Pancreas (tissue), 10 donors: ENCODE results near the gene WDPCP. TPM values are rescaled to one million over a fixed set of nuclear protein-coding genes. Genes with fewer than 3 reads are reported as not detected.

Experiments used
- ATAC-seq, 4 donors: fragments of 200-7000 bp; cut with Tn5 transposase; one replicate each; pipeline versions ENCODE4 v1.8.0 to v1.9.1; 2020; ENCODE audit warnings: mild to moderate bottlenecking in 4 of 4, moderate library complexity in 4 of 4
- DNase-seq, 6 donors: peaks; one replicate each; pipeline ENCODE4 v3.0.0-alpha.2; 2020
- FAIRE-seq: peaks from 2 replicates; lab custom pipeline; 2012; peaks lifted over from hg19 to GRCh38; lab: Jason Lieb, UNC
- H3K27ac ChIP-seq, 4 donors: fragments of 200-600 bp; sonication (generic); 1 replicate in 3 of 4; 2 replicates in 1 of 4; pipeline versions ENCODE4 v1.5.0 to v1.8.0; 2020
- H3K27me3 ChIP-seq, 4 donors: fragments of 200-600 bp; one replicate each; pipeline ENCODE4 v1.8.0; 2021
- H3K36me3 ChIP-seq, 3 donors: fragments of 200-600 bp; sonication (generic) in 1 of 3; one replicate each; pipeline versions ENCODE4 v1.5.0 to v1.8.0; 2020 to 2021
- H3K4me1 ChIP-seq, 3 donors: fragments of 200-600 bp; one replicate each; pipeline ENCODE4 v1.8.0; 2021
- H3K4me3 ChIP-seq, 4 donors: fragments of 200-600 bp; sonication (generic) in 2 of 4; one replicate each; pipeline versions ENCODE4 v1.5.0 to v1.8.0; 2020 to 2021
- H3K9me3 ChIP-seq, 4 donors: fragments of 200-600 bp; one replicate each; pipeline ENCODE4 v1.8.0; 2021
- CTCF ChIP-seq, 4 donors: fragments of 200-600 bp; sonication (generic) in 3 of 4; IDR thresholded peaks; one replicate each; pipeline versions ENCODE4 v1.5.0 to v1.8.0; 2021; ENCODE audit warnings: antibody characterized with exemption in 4 of 4
- WGBS, 2 donors: extraction: QIAGEN DNeasy Blood & Tissue Kit; methylation state at CpG; one replicate each; pipeline ENCODE4 v1.1.7; 2013; 5-methylcytosine and 5-hydroxymethylcytosine counted together
- intact Hi-C, 3 donors: fragments of 100-400 bp; cut with DNase I; formaldehyde crosslinking; loops; one replicate each; pipeline versions ENCODE4 v1.11.1 to v1.14.2; 2022
- polyA plus RNA-seq, 2 donors: library from polyadenylated mRNA; stranded (reverse); fragments of 200-250 nt; gene quantifications; one replicate each; pipeline ENCODE4 v1.2.3, GENCODE V29; 2013
- total RNA-seq, 6 donors: library from RNA; stranded (reverse); fragmentation: NEBNext Ultra II Directional in 4 of 6; extraction: Animal tissue kit (Norgen Biotek cat#: 25700) in 4 of 6; gene quantifications; one replicate each; pipeline versions ENCODE4 v1.2.1 to v1.2.4, GENCODE V29; 2021 to 2023
- donor health status: healthy with polysubstance abuse.
- donor health status: DM: no; HTN: no; CAD: no; lungs with moderate emphysema.
- donor health status: DM: no; HTN: no; CAD: no.
- donor health status: control.
- donor health status: control.
- donor health status: Bipolar disorder and iron deficiency.
- donor health status: DM: yes; HTN: yes; CAD: no.
- donor health status: DM: no; HTN: no; CAD: no.
- donor health status: DM: no; HTN: no; CAD: no.
- donor health status: DM: yes; HTN: yes; CAD: no.

Gene WDPCP
- total and polyA plus RNA-seq, 8 donors = 1.9 to 6.1 (median 4.2) TPM

GRCh38 chr2:63438181-63438580 lies 150.1 kb downstream of the WDPCP start:
- no peaks in the 10 kb centered on the region for H3K9me3 ChIP-seq
- peaks cover 0 to 6% (median 0%) of the 10 kb centered on the region in 3 donors for H3K4me1 ChIP-seq
- FAIRE-seq (no peak), ATAC-seq (no peak), DNase-seq (no peak)
- H3K36me3 ChIP-seq = no peaks in the 10 kb centered on the region
- no peak for TF ChIP-seq CTCF (IDR thresholded peaks at IDR 0.05)
- H3K27ac ChIP-seq = no peak overlapping the region
- no peaks in the 10 kb centered on the region for H3K27me3 ChIP-seq
- WGBS, 2 donors = 86% methylated on average over 1 of the region's 1 CpG
- intact Hi-C loops = no loop called here
- H3K4me3 ChIP-seq = no peak overlapping the region

GRCh38 chr2:63436488-63436887 lies 151.8 kb downstream of the WDPCP start:
- Histone ChIP-seq H3K4me1 (peaks cover 0 to 6% (median 0%) of the 10 kb centered on the region in 3 donors), H3K27me3 (no peaks in the 10 kb centered on the region), H3K36me3 (no peaks in the 10 kb centered on the region), H3K27ac (no peak overlapping the region), H3K9me3 (no peaks in the 10 kb centered on the region), H3K4me3 (no peak overlapping the region)
- intact Hi-C loops = no loop called here
- TF ChIP-seq CTCF (IDR thresholded peaks at IDR 0.05) = no peak
- no peak for ATAC-seq
- FAIRE-seq = no peak
- no peak for DNase-seq

GRCh38 chr2:63435070-63435469 lies 153.2 kb downstream of the WDPCP start:
- FAIRE-seq = no peak
- DNase-seq = no peak
- no peak overlapping the region for H3K4me3 ChIP-seq
- intact Hi-C loops = no loop called here
- WGBS, 2 donors = 27 to 52% methylated on average over 1 of the region's 1 CpG
- H3K27me3 ChIP-seq = no peaks in the 10 kb centered on the region
- no peaks in the 10 kb centered on the region for H3K9me3 ChIP-seq
- ATAC-seq = peak in 3 of 4 donors; percentile 41 to 62 (median 53)
- H3K4me1 ChIP-seq = peaks cover 0 to 6% (median 0%) of the 10 kb centered on the region in 3 donors
- H3K27ac ChIP-seq = no peak overlapping the region
- H3K36me3 ChIP-seq = no peaks in the 10 kb centered on the region
- TF ChIP-seq CTCF (IDR thresholded peaks at IDR 0.05) = no peak

GRCh38 chr2:63434024-63435001 lies 154.0 kb downstream of the WDPCP start:
- Histone ChIP-seq H3K4me1 (peaks cover 0 to 6% (median 0%) of the 10 kb centered on the region in 3 donors), H3K36me3 (no peaks in the 10 kb centered on the region), H3K4me3 (no peak overlapping the region), H3K27me3 (no peaks in the 10 kb centered on the region), H3K27ac (no peak overlapping the region), H3K9me3 (no peaks in the 10 kb centered on the region)
- no peak for DNase-seq
- no peak for ATAC-seq
- TF ChIP-seq CTCF (IDR thresholded peaks at IDR 0.05) = no peak
- FAIRE-seq = no peak
- intact Hi-C loops = no loop called here
- WGBS, 2 donors = 87% methylated on average over 12 of the region's 12 CpGs

GRCh38 chr2:63432373-63432772 lies 155.9 kb downstream of the WDPCP start:
- no peak for TF ChIP-seq CTCF (IDR thresholded peaks at IDR 0.05)
- ATAC-seq (no peak), DNase-seq (no peak), FAIRE-seq (no peak)
- H3K4me1 ChIP-seq = peaks cover 0 to 6% (median 0%) of the 10 kb centered on the region in 3 donors
- H3K4me3 ChIP-seq = no peak overlapping the region
- intact Hi-C loops = no loop called here
- H3K36me3 ChIP-seq = no peaks in the 10 kb centered on the region
- no peak overlapping the region for H3K27ac ChIP-seq
- H3K9me3 ChIP-seq = no peaks in the 10 kb centered on the region
- no peaks in the 10 kb centered on the region for H3K27me3 ChIP-seq
